Liver (tissue), 3 donors: ENCODE data around the gene THY1.

Experiments used
- EGR1 ChIP-seq, 2 donors: IDR thresholded peaks; 2 replicates each; pipeline ENCODE4 v1.6.1; 2016 to 2018; ENCODE audit warnings: antibody characterized with exemption in 2 of 2, low read depth in 2 of 2
- FOXA1 ChIP-seq: IDR thresholded peaks from 2 replicates; pipeline ENCODE4 v1.6.1; 2016; ENCODE audit warnings: antibody characterized with exemption
- GABPA ChIP-seq, 2 donors: IDR thresholded peaks in 1 of 2; conservative IDR thresholded peaks in 1 of 2; 2 replicates each; pipeline ENCODE4 v1.6.1; 2016; ENCODE audit warnings: antibody characterized with exemption in 2 of 2, mild to moderate bottlenecking in 1 of 2, moderate library complexity in 1 of 2
- JUND ChIP-seq, 2 donors: IDR thresholded peaks; 2 replicates each; pipeline ENCODE4 v1.6.1; 2016; ENCODE audit warnings: antibody characterized with exemption in 2 of 2
- RAD21 ChIP-seq, 2 donors: IDR thresholded peaks; 2 replicates each; pipeline ENCODE4 v1.6.1; 2016; ENCODE audit warnings: antibody characterized with exemption in 2 of 2, mild to moderate bottlenecking in 2 of 2
- RXRA ChIP-seq, 2 donors: IDR thresholded peaks; 2 replicates each; pipeline ENCODE4 v1.6.1; 2017 to 2018; ENCODE audit warnings: antibody characterized with exemption in 2 of 2, mild to moderate bottlenecking in 1 of 2
- SP1 ChIP-seq: IDR thresholded peaks from 2 replicates; pipeline ENCODE4 v1.6.1; 2018; ENCODE audit warnings: antibody characterized with exemption, mild to moderate bottlenecking
- TAF1 ChIP-seq: conservative IDR thresholded peaks from 2 replicates; pipeline ENCODE4 v1.6.1; 2016; ENCODE audit warnings: antibody characterized with exemption, mild to moderate bottlenecking
- YY1 ChIP-seq: IDR thresholded peaks from 2 replicates; pipeline ENCODE4 v1.6.1; 2016; ENCODE audit warnings: antibody characterized with exemption, mild to moderate bottlenecking
- TF ChIP-seq, protein P1 (sequence below): fragments of 150-350 bp; IDR thresholded peaks from 2 replicates; pipeline ENCODE4 v1.5.1; 2017; ENCODE audit warnings: improper control_type of control experiment, low read depth, low read length; ENCODE audit not compliant: missing input control
- TF ChIP-seq, protein P2 (sequence below): IDR thresholded peaks from 2 replicates; pipeline ENCODE4 v1.6.1; 2016; ENCODE audit warnings: antibody characterized with exemption
- TF ChIP-seq, protein P3 (sequence below): IDR thresholded peaks from 2 replicates; pipeline ENCODE4 v1.6.1; 2016; ENCODE audit warnings: antibody characterized with exemption, mild to moderate bottlenecking
- TF ChIP-seq, protein P4 (sequence below): IDR thresholded peaks from 2 replicates; pipeline ENCODE4 v1.6.1; 2016; ENCODE audit warnings: antibody characterized with exemption
- donor health status: healthy.
- donor health status: healthy.

DNA sequence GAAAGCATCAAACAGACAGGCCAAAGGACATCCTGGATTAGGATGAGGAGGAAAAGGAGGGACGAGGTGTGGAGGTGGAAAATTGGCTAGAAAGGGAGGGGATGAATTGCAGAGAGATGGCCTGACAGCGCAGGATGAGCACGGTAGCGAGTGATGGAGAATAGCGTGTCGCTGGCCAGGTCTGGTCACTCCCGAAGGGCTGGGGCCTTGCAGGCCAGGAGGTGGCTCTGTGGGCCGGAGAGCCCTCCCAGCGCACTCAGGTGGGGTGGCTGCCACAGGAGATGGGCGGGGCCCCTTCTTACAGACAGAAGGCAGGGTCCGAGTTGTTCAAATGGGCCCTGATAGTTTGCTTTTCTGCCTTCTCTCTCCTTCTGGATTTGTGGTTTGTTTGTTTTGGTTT, 37.1 kb upstream of the THY1 start:
- TF ChIP-seq, protein P1, sequence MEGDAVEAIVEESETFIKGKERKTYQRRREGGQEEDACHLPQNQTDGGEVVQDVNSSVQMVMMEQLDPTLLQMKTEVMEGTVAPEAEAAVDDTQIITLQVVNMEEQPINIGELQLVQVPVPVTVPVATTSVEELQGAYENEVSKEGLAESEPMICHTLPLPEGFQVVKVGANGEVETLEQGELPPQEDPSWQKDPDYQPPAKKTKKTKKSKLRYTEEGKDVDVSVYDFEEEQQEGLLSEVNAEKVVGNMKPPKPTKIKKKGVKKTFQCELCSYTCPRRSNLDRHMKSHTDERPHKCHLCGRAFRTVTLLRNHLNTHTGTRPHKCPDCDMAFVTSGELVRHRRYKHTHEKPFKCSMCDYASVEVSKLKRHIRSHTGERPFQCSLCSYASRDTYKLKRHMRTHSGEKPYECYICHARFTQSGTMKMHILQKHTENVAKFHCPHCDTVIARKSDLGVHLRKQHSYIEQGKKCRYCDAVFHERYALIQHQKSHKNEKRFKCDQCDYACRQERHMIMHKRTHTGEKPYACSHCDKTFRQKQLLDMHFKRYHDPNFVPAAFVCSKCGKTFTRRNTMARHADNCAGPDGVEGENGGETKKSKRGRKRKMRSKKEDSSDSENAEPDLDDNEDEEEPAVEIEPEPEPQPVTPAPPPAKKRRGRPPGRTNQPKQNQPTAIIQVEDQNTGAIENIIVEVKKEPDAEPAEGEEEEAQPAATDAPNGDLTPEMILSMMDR = no peak
- TF ChIP-seq YY1 (no peak), GABPA (IDR thresholded peaks at IDR 0.05 in 1 of 2, conservative IDR thresholded peaks at IDR 0.05 in 1 of 2) (no peak), TAF1 (no peak), JUND (IDR thresholded peaks at IDR 0.05) (no peak), EGR1 (IDR thresholded peaks at IDR 0.05; ENCODE audit: low read depth in 2 of 2) (no peak), RXRA (IDR thresholded peaks at IDR 0.05) (no peak), FOXA1 (no peak), SP1 (no peak), RAD21 (IDR thresholded peaks at IDR 0.05) (no peak)
- TF ChIP-seq, protein P2, sequence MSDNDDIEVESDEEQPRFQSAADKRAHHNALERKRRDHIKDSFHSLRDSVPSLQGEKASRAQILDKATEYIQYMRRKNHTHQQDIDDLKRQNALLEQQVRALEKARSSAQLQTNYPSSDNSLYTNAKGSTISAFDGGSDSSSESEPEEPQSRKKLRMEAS = no peak
- TF ChIP-seq, protein P3, sequence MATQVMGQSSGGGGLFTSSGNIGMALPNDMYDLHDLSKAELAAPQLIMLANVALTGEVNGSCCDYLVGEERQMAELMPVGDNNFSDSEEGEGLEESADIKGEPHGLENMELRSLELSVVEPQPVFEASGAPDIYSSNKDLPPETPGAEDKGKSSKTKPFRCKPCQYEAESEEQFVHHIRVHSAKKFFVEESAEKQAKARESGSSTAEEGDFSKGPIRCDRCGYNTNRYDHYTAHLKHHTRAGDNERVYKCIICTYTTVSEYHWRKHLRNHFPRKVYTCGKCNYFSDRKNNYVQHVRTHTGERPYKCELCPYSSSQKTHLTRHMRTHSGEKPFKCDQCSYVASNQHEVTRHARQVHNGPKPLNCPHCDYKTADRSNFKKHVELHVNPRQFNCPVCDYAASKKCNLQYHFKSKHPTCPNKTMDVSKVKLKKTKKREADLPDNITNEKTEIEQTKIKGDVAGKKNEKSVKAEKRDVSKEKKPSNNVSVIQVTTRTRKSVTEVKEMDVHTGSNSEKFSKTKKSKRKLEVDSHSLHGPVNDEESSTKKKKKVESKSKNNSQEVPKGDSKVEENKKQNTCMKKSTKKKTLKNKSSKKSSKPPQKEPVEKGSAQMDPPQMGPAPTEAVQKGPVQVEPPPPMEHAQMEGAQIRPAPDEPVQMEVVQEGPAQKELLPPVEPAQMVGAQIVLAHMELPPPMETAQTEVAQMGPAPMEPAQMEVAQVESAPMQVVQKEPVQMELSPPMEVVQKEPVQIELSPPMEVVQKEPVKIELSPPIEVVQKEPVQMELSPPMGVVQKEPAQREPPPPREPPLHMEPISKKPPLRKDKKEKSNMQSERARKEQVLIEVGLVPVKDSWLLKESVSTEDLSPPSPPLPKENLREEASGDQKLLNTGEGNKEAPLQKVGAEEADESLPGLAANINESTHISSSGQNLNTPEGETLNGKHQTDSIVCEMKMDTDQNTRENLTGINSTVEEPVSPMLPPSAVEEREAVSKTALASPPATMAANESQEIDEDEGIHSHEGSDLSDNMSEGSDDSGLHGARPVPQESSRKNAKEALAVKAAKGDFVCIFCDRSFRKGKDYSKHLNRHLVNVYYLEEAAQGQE = no peak
- TF ChIP-seq, protein P4, sequence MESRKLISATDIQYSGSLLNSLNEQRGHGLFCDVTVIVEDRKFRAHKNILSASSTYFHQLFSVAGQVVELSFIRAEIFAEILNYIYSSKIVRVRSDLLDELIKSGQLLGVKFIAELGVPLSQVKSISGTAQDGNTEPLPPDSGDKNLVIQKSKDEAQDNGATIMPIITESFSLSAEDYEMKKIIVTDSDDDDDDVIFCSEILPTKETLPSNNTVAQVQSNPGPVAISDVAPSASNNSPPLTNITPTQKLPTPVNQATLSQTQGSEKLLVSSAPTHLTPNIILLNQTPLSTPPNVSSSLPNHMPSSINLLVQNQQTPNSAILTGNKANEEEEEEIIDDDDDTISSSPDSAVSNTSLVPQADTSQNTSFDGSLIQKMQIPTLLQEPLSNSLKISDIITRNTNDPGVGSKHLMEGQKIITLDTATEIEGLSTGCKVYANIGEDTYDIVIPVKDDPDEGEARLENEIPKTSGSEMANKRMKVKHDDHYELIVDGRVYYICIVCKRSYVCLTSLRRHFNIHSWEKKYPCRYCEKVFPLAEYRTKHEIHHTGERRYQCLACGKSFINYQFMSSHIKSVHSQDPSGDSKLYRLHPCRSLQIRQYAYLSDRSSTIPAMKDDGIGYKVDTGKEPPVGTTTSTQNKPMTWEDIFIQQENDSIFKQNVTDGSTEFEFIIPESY = no peak
